ENCODE data around the gene PHOX2B.

Gene PHOX2B

GRCh38 chr4:41757521-41758156, 9.1 kb upstream of the PHOX2B start:
- H3K4me2 ChIP-seq (ENCODE audit: low read depth, low read length), result no peak overlapping the region
- no peak overlapping the region for H3K27ac ChIP-seq (ENCODE audit: low read length)

GRCh38 chr4:41753942-41754341, 5.4 kb upstream of the PHOX2B start:
- Histone ChIP-seq H3K9me3 (replicated peaks; ENCODE audit: insufficient read depth, low read length) (no peaks in the 10 kb centered on the region), H3K27ac (ENCODE audit: low read length) (no peak overlapping the region), H3K9me2 (replicated peaks; ENCODE audit: insufficient read depth, low read length) (no peaks in the 10 kb centered on the region), H3K4me2 (ENCODE audit: low read depth, low read length) (no peak overlapping the region), H3F3A (ENCODE audit: insufficient read depth, low read length) (no peaks in the 10 kb centered on the region), H4K20me1 (ENCODE audit: insufficient read depth, low read length) (no peaks in the 10 kb centered on the region), H2AFZ (ENCODE audit: low read length) (no peak overlapping the region), H3K4me3 (ENCODE audit: low read length) (no peak overlapping the region), H3K36me3 (replicated peaks; ENCODE audit: insufficient read depth, low read length) (no peaks in the 10 kb centered on the region), H3K9ac (ENCODE audit: low read length) (no peak overlapping the region), H3K27me3 (replicated peaks; ENCODE audit: insufficient read depth, low read length) (no peaks in the 10 kb centered on the region), H3K79me2 (ENCODE audit: low read length) (no peaks in the 10 kb centered on the region), H3K4me1 (ENCODE audit: low read length) (no peaks in the 10 kb centered on the region)
- DNase-seq, result no peak
- TF ChIP-seq CTCF (IDR thresholded peaks at IDR 0.05; ENCODE audit: low read length) (no peak), EZH2phosphoT487 (IDR thresholded peaks at IDR 0.05; ENCODE audit: low read length) (no peak), EZH2 (optimal IDR thresholded peaks at IDR 0.05; ENCODE audit: low read depth, low read length) (no peak)

More at GRCh38 chr4:41757521-41758156, 9.1 kb upstream of the PHOX2B start:
- Histone ChIP-seq H3K79me2 (ENCODE audit: low read length) (no peaks in the 10 kb centered on the region), H4K20me1 (ENCODE audit: insufficient read depth, low read length) (no peaks in the 10 kb centered on the region), H3K9me3 (replicated peaks; ENCODE audit: insufficient read depth, low read length) (no peaks in the 10 kb centered on the region), H3K9me2 (replicated peaks; ENCODE audit: insufficient read depth, low read length) (no peaks in the 10 kb centered on the region), H3K9ac (ENCODE audit: low read length) (no peak overlapping the region), H3K36me3 (replicated peaks; ENCODE audit: insufficient read depth, low read length) (no peaks in the 10 kb centered on the region), H3K4me1 (ENCODE audit: low read length) (no peaks in the 10 kb centered on the region), H3K27me3 (replicated peaks; ENCODE audit: insufficient read depth, low read length) (no peaks in the 10 kb centered on the region), H3K4me3 (ENCODE audit: low read length) (no peak overlapping the region), H2AFZ (ENCODE audit: low read length) (no peak overlapping the region), H3F3A (ENCODE audit: insufficient read depth, low read length) (no peaks in the 10 kb centered on the region)
- no peak for DNase-seq
- TF ChIP-seq EZH2 (optimal IDR thresholded peaks at IDR 0.05; ENCODE audit: low read depth, low read length), result no peak
- no peak for TF ChIP-seq CTCF (IDR thresholded peaks at IDR 0.05; ENCODE audit: low read length)
- no peak for TF ChIP-seq EZH2phosphoT487 (IDR thresholded peaks at IDR 0.05; ENCODE audit: low read length)

GRCh38 chr4:41752081-41752836, 3.7 kb upstream of the PHOX2B start:
- no peak overlapping the region for H3K9ac ChIP-seq (ENCODE audit: low read length)
- no peaks in the 10 kb centered on the region for H3K9me3 ChIP-seq (replicated peaks; ENCODE audit: insufficient read depth, low read length)
- H3K9me2 ChIP-seq (replicated peaks; ENCODE audit: insufficient read depth, low read length), result no peaks in the 10 kb centered on the region
- no peaks in the 10 kb centered on the region for H3K4me1 ChIP-seq (ENCODE audit: low read length)
- no peak overlapping the region for H2AFZ ChIP-seq (ENCODE audit: low read length)
- no peak for TF ChIP-seq CTCF (IDR thresholded peaks at IDR 0.05; ENCODE audit: low read length)
- no peak for TF ChIP-seq EZH2 (optimal IDR thresholded peaks at IDR 0.05; ENCODE audit: low read depth, low read length)
- no peak for TF ChIP-seq EZH2phosphoT487 (IDR thresholded peaks at IDR 0.05; ENCODE audit: low read length)
- DNase-seq, result no peak
- H3K4me3 ChIP-seq (ENCODE audit: low read length), result no peak overlapping the region
- H3K27ac ChIP-seq (ENCODE audit: low read length), result no peak overlapping the region
- H3K27me3 ChIP-seq (replicated peaks; ENCODE audit: insufficient read depth, low read length), result no peaks in the 10 kb centered on the region
- no peaks in the 10 kb centered on the region for H3F3A ChIP-seq (ENCODE audit: insufficient read depth, low read length)
- no peak overlapping the region for H3K4me2 ChIP-seq (ENCODE audit: low read depth, low read length)
- H3K36me3 ChIP-seq (replicated peaks; ENCODE audit: insufficient read depth, low read length), result no peaks in the 10 kb centered on the region
- no peaks in the 10 kb centered on the region for H3K79me2 ChIP-seq (ENCODE audit: low read length)
- no peaks in the 10 kb centered on the region for H4K20me1 ChIP-seq (ENCODE audit: insufficient read depth, low read length)
